ENCODE results near the gene FAM50B. TPM values are rescaled to one million over a fixed set of nuclear protein-coding genes. Genes with fewer than 3 reads are reported as not detected.

The FAM50B gene
- total RNA-seq, 1 donor from 2014 or later, result 3.6 TPM

DNA sequence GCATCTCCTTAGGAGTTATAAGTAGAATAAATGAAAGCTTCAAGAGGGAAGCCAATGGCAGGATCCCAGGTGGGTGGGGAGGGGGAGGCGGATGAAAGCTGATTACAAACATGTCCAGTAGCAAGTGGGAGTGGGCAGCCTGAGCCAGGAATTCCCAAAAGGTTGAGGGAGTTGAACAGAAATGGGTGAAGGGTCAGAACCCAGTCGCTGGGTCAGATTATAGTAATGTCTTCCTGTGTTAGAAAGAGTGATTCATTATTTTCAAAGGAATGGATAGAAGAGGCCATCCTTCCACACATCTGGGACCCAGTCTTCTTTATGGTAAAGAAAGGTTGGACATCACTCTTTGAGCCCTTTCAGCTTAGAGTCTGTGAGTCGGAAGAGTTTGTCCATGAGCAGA lies 41.0 kb upstream of the FAM50B start:
- no peaks in the 10 kb centered on the region for H3K9me3 Mint-ChIP-seq (ENCODE audit: unreplicated experiment)
- H3K4me3 Mint-ChIP-seq (ENCODE audit: unreplicated experiment), result no peak overlapping the region
- H3K4me1 Mint-ChIP-seq (ENCODE audit: low read depth, unreplicated experiment), result peaks cover 5% of the 10 kb centered on the region
- H3K27me3 Mint-ChIP-seq (ENCODE audit: unreplicated experiment), result no peaks in the 10 kb centered on the region
- TF ChIP-seq, protein P1, sequence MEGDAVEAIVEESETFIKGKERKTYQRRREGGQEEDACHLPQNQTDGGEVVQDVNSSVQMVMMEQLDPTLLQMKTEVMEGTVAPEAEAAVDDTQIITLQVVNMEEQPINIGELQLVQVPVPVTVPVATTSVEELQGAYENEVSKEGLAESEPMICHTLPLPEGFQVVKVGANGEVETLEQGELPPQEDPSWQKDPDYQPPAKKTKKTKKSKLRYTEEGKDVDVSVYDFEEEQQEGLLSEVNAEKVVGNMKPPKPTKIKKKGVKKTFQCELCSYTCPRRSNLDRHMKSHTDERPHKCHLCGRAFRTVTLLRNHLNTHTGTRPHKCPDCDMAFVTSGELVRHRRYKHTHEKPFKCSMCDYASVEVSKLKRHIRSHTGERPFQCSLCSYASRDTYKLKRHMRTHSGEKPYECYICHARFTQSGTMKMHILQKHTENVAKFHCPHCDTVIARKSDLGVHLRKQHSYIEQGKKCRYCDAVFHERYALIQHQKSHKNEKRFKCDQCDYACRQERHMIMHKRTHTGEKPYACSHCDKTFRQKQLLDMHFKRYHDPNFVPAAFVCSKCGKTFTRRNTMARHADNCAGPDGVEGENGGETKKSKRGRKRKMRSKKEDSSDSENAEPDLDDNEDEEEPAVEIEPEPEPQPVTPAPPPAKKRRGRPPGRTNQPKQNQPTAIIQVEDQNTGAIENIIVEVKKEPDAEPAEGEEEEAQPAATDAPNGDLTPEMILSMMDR (IDR thresholded peaks at IDR 0.05; ENCODE audit: partially characterized antibody, unreplicated experiment), result no peak
- no peaks in the 10 kb centered on the region for H3K36me3 Mint-ChIP-seq (ENCODE audit: unreplicated experiment)
- H3K27ac Mint-ChIP-seq (ENCODE audit: unreplicated experiment), result no peak overlapping the region
- DNase-seq, result no peak

DNA sequence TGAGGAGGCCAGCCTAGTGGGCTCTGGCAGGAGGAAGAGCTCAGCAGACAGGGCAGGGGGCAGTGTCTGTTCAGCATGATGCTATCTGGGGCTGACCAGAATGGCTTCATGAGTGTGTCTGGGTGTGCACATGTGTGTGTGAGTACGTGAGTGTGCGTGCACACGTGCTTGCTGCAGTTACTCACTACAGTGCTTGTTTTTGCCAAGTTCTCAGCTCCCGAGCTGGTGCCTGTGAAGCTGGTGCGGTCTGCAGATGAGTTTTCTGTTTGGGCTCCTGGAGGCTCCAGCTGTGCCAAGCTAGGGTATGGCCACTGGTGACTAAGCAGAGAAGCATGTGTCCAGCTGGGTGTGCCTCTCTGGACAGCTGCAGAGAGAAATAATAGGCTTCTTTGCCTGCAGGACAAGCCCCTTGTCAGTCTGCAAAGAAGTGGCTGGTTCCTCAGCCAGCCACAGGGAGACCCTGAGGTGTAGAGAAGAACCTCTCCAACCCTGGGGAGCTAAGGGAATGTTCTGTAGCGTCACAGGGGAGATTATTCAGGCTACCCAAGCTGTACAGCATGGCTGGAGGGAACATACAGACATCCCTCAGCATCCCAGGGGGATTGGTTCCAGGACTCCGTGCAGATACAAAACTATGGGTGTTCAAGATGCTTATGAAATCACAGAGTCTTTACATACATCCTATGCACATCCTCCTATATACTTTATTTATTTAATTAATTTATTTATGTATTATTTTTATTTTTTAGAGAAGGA lies 40.2 kb upstream of the FAM50B start:
- TF ChIP-seq, protein P1 (IDR thresholded peaks at IDR 0.05; ENCODE audit: partially characterized antibody, unreplicated experiment), result no peak
- Mint-ChIP-seq H3K36me3 (ENCODE audit: unreplicated experiment) (no peaks in the 10 kb centered on the region), H3K4me3 (ENCODE audit: unreplicated experiment) (no peak overlapping the region), H3K9me3 (ENCODE audit: unreplicated experiment) (no peaks in the 10 kb centered on the region), H3K27ac (ENCODE audit: unreplicated experiment) (no peak overlapping the region), H3K4me1 (ENCODE audit: low read depth, unreplicated experiment) (peaks cover 5% of the 10 kb centered on the region), H3K27me3 (ENCODE audit: unreplicated experiment) (no peaks in the 10 kb centered on the region)
- DNase-seq, result no peak

DNA sequence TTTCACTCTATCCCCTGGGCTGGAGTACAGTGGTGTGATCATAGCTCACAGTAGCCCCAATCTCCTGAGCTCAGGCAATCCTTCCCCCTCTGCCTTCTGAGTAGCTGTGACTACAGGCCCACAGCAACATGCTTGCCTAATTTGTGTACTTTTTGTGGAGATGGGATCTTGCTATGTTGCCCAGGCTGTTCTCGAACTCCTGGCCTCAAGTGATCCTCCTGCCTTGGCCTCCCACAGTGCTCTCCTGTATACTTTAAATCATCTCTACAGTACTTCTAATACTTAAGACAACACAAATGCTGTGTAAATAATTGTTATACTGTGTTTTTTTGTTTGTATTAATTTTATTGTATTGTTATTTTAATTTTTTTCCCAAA lies 39.7 kb upstream of the FAM50B start:
- Mint-ChIP-seq H3K4me3 (ENCODE audit: unreplicated experiment) (no peak overlapping the region), H3K27me3 (ENCODE audit: unreplicated experiment) (no peaks in the 10 kb centered on the region), H3K27ac (ENCODE audit: unreplicated experiment) (no peak overlapping the region), H3K4me1 (ENCODE audit: low read depth, unreplicated experiment) (peaks cover 5% of the 10 kb centered on the region), H3K36me3 (ENCODE audit: unreplicated experiment) (no peaks in the 10 kb centered on the region), H3K9me3 (ENCODE audit: unreplicated experiment) (no peaks in the 10 kb centered on the region)
- no peak for DNase-seq
- TF ChIP-seq, protein P1 (IDR thresholded peaks at IDR 0.05; ENCODE audit: partially characterized antibody, unreplicated experiment), result no peak

DNA sequence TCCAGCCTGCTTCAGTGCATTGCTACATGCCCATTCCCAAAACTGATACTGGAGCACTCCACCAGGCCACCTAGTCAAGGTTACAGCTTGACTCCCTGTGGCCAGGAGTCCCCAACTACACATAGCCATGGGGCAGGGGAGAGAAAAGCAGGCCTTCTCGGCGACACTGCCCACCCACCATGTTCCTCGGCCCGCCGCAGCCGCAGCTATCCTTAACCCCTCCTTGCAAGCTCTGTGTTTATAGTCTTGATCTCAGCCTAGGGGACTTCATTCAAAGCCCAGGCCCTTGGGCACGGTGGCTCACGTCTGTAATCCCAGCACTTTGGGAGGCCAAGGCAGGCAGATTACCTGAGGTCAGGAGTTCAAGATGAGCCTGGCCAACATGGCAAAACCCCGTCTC lies 39.2 kb upstream of the FAM50B start:
- Mint-ChIP-seq H3K4me1 (ENCODE audit: low read depth, unreplicated experiment) (peaks cover 5% of the 10 kb centered on the region), H3K27me3 (ENCODE audit: unreplicated experiment) (no peaks in the 10 kb centered on the region), H3K4me3 (ENCODE audit: unreplicated experiment) (no peak overlapping the region), H3K9me3 (ENCODE audit: unreplicated experiment) (no peaks in the 10 kb centered on the region), H3K36me3 (ENCODE audit: unreplicated experiment) (no peaks in the 10 kb centered on the region), H3K27ac (ENCODE audit: unreplicated experiment) (no peak overlapping the region)
- TF ChIP-seq, protein P1 (IDR thresholded peaks at IDR 0.05; ENCODE audit: partially characterized antibody, unreplicated experiment), result no peak
- DNase-seq, result no peak

DNA sequence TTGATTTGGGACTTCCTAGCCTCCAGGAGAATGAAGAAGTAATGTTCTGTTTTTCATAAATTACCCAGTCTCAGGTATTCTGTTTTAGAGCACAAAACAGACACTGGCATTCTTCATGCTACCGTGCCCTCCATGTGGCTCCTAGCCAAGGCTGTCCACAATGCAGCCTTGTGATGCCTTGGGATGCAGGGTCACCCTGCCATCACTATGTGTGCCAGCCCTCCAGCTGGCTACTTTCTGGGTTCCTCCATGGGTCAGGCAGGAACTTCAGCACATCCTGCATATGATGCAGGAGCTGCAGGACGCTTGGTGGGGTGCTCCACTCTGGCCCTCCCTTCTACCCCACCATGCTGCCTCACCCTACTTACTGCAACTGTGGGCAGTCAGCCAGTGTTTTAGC lies 38.0 kb upstream of the FAM50B start:
- TF ChIP-seq, protein P1 (IDR thresholded peaks at IDR 0.05; ENCODE audit: partially characterized antibody, unreplicated experiment), result no peak
- Mint-ChIP-seq H3K27ac (ENCODE audit: unreplicated experiment) (no peak overlapping the region), H3K36me3 (ENCODE audit: unreplicated experiment) (no peaks in the 10 kb centered on the region), H3K4me3 (ENCODE audit: unreplicated experiment) (no peak overlapping the region), H3K27me3 (ENCODE audit: unreplicated experiment) (no peaks in the 10 kb centered on the region), H3K9me3 (ENCODE audit: unreplicated experiment) (no peaks in the 10 kb centered on the region), H3K4me1 (ENCODE audit: low read depth, unreplicated experiment) (peaks cover 5% of the 10 kb centered on the region)
- no peak for DNase-seq

Measured in glutamatergic neuron (in vitro differentiated cells).